Measurements from ENCODE around the gene DPF3.

The DPF3 gene

DNA sequence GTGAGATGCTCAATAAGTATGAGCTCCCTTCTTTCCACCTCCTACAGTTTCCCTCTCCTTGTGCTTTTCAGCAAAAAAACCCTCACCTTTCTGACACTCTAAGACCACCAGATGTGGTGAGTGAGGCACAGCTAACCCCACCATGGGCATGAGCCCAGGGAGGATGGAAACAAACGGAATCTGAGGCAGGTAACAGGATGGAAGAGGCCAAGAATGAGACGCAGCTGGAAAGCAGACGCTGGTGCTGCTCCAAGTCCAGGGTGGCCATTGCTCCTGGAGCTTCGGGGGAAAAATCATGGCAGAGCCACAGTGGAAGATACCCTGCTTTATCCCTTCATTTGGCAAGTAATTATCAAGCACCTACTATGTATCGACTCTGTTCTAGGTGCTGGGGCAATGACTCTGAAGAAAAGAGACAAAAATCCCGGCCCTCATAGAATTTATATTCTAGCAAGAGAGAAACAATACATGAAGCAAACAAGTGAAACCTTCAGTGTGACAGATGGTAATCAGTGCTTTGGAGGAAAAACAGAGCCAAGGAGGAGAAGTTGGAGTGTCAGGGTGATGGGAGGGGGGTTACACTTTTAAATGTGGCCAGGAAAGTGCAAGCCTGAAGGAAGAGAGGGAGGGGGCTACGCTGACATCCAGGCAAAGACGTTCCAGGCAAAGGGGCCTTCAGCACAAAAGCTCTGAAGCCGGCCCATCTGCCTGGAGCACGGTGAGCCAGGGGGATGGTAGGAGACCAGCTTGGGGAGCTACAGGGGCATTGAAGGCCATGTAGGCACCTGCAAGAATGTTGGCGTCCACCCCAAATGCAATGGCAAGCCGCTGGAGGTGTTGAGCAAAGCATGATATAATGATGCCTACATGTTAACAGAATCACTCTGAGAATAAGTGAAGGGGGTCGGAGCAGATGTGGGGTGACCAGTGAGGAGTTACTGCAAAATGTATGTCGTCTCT lies 154.2 kb downstream of the DPF3 start:
- DNase-seq: no peak

DNA sequence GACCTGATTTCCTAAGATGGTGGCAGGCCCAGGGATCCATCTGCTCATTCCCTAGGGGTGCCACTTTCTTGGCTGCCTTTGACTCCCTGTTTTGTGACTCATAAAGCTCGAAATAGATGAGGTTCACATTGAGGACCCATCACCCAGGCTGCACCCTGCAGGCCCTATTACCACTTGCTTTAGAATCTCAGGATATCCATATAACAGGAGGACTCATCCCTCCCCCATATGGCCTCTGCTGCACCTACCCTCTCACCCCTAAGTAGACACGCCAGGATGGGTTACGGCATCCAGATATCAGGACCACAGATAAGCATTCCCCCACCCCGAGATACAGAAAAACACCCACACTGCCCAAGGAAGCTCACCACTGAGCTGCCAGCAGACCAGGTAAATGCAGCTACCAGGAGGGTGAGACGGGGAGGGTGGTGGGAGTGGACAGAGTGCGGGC lies 155.7 kb downstream of the DPF3 start:
- no peak for DNase-seq

DNA sequence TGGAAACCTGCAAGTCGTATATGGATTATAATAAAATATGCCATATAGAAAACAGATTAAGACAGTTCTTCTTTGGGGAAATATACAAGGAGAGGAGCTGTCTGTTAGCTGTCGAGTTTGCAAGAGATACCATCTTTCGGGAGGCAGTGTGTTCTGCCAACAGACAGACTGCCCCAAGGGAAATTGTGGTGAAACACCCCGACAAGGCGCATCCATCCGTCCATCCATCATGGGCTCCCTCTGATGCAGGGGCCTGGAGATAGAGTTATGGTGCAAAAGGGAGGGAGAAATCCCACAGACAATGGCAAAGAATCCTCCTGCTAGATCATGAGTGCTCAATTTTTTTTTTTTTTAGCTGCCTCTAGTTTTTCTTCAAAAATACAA lies 156.3 kb downstream of the DPF3 start:
- DNase-seq: no peak

DNA sequence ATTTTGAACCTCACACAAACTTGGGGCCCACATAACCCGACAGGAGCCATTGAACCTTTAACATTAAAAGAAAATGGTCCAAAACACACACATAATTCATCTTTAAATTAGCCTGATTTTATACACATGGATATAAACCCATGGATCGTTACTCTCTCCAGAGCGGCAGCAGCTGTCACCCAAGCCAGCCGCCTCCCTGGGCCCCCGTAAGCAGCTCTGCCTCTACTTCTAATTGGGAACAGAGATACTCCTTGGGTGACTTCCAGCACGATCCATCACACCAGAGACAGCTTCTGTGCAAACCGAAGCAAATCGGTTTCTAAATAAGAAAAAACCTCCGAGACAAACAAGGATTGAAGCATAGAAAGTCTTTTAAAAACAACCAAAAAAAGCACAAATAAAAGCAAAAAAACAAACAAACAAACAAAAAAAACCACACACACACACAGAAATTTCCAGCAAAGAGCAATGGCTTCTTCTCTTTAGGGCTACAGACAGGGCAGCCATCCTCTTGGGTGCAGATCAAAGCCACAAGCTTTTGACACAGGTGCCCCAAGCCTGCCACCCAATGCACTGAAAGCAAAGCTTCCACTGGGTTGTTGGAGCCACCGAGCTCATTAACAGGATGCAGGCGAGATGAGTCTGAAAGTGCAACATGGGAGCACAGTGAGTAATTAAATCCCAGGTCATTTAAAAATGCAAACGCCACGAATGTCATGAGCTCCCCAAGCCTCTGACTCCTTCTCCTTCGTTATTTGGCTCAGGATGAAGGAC lies 156.9 kb downstream of the DPF3 start:
- DNase-seq: no peak

DNA sequence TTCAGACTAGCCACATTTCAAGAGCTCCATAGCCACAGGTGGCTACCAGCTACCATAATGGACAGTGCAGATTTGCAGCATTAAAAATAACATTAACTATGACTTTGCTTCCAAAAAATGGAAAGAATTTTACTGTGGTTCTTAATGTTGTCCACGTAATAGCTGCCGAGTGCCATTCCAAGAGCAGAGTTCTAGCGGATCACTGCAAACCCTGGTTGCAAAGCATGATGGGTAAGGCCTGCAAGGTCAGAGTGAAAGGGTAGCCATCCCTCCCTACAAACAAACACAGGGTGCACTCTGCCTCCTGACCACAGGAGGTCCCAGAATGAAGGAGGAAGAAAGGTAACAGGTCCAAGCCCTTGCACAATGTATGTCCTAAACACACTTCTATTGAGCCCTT lies 157.6 kb downstream of the DPF3 start:
- DNase-seq: no peak

DNA sequence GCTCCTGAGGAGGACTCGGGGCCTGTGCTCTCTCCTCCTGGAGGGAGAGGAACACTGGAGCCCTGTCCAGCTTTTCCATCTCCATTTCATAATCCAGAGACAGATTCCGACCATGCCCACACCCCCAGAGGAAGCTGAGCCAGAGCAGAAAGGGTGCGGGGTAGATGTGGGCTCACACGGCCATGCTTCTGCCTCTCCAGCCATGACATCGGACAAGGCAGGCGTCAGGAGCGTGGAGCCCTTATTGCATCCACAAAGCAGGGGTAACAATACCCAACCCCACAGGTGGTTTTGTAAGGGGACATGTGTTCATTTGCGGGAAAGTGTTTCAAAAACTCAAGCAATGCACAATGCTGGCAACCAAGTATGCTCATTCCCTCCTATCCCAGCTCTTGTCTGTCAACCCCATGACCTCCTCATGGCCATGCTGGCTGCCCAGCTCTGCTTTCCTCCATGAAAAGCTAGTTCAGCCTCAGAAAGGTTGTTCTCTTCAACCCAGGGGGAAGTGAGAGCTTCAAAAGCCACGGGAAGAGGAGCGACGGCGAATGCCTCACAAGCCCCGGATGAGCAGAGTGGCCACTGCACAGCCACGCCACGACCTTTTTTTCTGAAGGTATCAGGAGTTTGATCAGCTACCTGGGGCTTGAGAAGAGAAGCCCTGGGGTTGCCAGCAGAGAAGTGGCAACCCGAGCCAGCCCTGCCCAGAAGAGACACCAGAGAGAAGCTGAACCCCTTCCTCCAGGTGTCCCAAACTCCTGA lies 161.7 kb downstream of the DPF3 start:
- no peak for DNase-seq

DNA sequence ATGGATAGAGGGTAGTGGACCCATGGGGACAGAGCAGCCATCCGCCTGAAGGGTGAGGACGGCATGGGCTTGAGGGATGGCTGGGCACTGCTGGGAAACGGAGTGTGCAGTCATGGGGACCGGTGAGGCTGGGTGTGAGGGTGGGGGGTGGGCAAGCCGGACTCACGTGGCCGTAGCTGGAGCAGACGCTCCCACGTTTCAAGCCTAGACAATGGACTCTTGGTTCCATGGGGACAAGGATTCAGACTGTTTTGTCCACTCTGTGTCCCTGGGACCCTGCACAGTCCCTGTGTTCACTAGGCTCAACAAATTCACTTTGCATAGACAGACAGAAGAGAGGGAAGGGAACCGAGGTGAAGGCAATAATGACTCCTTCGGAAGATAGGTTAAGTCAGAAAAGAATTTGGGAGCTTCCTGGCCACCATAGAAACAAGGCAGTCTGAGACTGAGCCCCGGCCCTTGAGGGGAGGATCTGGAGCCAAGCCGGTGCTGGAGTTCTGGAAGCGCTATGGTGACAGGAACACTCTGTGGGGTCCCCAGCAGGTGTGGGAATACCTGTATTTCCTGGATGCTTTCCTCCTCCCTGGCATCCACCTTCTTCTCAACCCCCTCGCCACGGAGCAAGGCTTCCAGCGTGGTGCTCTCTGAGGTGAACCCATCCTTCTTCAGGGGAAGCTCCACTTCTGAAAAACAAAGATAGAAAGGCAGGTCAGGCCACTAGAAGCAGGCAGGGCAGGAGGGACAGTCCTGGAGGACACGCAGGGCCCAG lies 162.5 kb downstream of the DPF3 start:
- DNase-seq: no peak

DNA sequence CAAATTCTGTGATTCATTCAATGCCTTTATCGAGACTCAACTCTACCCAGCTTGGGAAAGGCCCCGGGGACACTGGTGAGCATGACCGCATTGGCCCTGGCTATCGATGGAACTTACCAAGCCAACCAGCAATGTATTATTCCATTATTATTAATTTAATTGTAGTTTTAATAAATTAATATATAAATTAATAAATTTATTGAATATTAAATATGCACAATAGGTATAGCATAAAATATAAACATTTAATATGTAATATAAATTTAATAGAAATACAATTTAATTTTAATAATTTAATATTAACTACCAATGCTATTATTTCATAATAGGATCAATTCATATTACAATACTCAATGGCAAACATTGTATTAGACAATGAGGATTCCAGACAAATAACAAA lies 163.4 kb downstream of the DPF3 start:
- DNase-seq: no peak

DNA sequence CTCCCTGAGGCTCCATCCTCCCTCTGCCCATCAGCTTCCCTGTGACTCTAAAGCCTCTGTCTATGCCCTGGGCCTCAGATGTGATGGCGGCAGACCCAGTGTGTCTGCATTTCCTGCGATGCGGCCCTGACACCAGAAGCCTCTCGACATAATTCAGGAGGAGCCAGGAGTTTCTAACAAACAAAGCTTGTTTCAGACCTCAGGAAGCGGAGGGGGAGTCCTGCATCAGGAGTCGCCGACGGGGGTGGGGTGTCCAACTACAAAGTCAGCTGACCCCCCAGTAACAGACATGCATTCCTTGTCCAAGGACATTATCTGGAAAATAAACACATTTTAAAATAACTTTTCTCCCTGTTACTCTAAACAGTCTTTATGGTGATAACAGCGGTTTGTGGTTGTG lies 167.5 kb downstream of the DPF3 start:
- DNase-seq: no peak

DNA sequence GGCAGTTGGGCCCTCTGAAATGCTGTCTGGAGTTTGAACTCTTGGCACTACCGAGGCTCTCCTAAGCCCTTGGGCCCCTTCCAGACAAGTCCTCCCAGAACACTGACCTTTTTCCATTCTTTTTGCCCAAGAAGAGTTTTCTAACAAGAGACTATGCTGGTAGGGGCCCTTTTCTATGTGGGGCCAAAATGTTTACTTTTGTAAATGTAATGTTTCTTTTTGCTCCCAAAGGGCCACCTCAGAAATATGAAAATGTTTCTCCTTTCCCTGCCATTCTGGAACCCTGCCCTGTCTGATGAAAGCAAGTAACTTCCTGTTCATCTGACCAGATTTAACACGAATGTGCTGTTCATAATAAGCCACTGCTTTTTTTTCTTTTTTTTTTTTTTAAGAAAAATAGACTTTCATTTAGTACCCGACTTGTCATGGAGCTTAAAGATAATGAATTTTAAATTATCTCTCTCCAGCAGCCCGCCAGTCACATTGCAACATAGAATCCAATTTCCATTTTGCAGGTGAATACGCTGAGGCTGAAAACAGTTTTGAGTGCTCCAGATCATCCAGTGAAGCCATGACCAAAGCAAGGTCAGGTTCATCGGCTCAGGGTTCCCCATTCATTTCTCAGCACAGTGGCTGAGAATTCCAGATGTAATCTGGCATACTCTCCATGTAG lies 169.9 kb downstream of the DPF3 start:
- no peak for DNase-seq

DNA sequence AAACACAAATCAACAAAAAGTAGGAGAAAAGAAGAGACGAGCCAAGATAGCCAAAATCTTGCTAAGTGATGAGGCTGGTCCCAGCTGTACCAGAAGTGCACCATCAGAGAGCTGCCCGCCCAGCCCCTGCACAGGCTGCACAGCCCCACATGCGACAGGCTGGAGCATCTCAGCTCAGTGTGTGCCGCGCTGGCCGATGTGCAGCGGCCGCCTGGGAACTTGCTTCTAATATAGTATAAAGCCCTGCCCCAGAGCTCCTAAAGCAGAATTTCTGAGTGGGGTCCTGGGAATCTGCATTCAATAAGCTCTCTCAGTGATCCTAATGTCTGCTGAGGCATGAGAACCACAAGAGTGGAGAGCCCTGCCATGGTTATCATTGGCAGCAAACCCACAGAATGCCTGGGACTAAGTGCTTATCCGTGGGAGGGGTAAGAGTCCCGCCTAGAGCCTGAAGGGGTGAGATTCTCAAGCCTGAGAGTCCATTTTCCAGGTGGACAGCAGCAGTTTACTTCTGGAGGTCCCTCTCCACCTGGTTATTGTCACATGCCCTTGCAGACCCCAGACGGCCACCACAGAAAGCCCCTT lies 171.6 kb downstream of the DPF3 start:
- no peak for DNase-seq

DNA sequence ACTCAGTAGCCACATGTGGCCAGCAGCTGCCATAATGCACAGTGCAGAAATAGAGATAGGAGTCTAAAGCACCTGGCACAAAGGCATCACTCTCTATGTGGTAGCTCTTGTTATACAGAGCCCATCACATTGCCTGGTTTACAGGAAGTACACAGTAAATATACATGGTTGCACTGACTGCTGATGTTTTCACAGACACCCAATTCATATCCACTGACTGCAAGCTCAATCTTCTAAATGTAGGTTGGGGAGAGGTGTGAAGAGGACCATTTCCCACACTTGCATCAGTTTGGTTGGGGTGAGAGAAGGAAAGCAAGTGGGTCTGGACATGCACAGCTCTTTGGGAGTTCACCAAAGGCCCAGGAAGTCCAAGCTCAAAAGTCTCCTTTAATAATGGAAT lies 172.8 kb downstream of the DPF3 start:
- no peak for DNase-seq

DNA sequence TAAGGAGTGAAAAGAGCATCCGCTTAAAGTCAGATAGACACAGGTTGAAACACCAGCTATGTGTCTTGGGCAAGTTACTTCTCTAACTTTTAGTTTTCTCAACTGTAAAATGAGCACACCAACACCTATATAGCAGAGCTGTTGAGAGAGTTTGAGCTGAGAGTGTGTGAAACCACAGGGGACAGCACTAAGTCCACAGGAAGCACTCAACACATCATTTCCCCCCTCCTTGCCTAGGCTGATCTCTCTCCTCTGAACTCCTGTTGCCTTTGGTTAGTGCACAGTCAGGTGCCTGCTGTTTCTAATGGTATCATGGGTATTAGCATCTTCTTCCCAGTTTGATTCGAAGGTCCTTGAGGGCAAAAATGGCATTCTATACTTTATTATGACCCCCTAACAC lies 176.7 kb downstream of the DPF3 start:
- DNase-seq: no peak

DNA sequence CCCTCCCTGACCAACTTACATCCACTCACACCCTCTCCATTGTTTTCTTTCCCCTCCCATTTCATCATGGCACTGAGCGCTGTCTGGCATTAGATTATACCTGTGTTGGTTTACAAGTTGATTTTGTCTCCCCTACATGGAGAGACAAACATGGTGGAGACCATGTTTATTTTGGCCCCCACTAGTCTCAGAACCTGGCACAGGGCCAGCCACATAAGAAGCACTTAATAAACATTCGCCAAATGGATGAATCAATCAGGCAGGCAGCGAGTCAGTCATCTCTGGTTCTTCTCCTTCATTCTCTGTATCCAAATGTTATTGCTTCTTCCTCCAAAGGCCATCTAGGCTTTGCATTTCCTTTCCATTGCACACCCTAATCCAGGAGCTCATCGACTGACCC lies 177.4 kb downstream of the DPF3 start:
- DNase-seq: no peak

DNA sequence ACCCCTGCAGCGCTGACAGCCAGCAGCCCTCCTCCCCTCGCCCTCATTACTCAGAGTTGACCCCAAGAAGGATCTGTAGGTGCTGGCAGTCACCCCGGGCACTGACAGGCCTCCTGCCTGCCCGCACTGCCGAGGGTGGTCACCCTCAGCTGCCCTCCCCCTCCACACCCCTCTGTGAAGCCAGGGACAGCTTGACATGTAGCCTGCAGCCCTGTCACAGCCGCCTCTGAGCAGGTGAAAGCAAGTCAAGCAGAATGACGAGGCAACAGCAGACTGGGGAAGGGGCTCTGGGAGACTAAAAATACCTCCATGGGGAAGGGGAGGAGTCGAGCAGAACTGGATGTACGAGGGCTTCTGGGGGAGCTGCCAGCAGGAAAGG lies 178.1 kb downstream of the DPF3 start:
- DNase-seq: no peak

DNA sequence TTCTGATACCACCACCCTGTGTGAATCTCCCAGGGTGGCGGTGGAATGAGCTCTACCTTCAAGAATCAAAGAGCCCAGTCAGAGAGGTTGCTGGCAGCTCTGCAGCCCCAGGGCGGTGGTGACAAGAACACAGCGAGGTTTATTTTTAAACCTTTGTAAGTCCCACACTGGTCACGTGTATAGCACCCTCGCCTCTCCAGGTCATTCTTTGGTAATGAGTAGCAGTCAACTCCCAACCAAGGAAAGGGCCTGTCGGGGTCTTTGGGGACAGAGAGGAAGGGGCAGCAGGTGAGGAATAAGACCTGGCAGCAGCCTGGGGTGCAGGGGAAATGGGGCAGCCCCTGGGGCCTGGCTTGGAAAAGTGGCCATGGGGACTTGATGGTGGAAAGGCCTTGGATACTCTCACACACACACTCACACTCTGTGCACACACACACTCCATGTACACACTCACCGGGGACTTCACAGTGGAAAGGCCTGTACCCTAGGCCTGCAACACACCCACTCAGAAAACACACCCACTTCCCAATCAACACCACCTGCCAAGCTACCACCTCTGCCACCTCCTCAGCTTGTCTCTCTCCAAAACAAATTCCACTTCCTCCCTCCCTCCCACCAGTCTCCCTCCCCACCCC lies 178.6 kb downstream of the DPF3 start:
- DNase-seq: no peak

DNA sequence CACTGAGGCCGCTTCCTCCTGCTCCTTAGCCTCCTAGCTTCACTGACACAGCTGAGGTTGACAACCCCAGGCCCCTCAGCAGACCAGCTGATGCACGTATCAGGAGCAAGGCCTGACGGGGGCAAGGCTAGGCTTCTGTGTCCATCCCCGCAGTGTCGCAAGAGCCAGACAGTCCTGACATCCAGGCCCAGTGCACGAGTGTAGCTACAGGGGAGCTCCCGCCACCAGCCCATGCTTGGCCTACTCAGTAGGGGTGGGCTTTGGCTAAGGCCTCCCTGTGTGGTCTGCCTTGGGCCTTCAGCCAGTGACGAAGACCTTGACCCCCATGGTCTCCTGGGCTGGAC lies 179.1 kb downstream of the DPF3 start:
- no peak for DNase-seq

DNA sequence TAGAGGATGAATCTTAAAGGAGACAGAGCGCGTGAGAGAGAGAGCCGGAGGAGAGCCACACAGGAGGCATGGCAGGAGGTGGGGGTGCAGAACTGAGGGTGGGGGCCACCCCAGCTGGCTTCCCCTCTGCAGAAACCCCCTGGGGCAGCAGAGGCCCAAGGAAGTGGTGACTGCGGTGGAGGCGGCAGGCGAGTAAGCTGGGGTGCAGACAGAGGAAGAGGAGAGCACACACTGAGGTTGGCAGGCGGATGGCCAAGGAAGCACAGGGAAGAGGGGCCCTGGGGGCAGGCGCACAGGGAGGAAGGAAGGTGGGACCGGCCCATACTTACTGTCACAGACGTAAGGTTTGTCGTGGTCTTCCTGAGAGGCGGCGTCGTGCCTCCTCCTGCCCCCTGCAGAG lies 179.8 kb downstream of the DPF3 start:
- no peak for DNase-seq

DNA sequence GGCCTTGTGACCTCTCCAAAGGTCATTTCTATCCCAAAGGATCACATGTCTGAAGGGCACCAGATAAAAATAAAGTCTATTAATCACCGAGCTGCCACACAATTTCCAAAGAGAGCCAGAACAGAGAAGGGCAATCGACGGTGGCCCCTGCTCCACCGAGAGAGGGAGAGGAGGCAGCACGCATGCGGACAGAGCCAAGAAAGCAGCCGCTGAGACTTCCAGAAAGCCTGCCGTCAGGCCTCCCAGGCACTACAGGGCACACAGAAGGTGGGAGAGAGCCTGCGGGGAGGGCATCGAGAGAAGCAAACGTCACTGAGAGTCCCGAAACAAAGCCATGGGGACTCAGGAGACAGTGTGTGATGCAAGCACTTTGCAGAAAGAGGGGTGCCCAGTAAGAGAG lies 182.0 kb downstream of the DPF3 start:
- no peak for DNase-seq

DNA sequence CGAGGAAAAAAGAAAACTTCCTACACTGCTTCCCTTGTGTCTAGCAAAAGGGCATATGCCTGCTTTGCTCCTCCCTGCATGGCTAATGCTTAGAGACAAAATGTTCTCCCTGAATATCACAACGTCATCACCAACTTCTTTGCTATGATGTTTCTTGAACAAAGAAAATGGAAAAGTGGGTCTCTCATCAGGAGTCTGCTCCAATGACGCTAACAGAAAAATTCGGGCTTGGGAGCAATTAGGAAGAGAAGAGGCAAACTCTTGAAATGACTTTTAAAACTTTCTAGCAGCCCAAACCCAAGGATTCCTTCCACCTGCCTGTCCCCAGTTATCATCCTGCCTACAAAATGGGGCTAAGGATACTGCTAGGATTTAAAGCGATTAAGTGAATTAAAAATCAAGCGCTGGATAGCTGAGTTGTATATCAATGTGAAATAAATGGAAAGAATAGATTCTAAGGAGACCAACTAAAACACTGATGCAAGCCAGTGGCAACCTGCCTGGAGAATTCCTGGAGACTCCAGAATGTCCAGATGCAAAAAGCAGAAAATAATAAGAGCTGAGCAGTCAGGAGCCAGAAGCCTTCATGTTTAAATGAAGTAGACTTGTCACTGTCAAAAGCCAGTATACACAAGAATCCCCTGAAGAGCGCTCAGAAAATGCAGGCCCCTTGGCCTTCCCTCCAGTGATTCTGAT lies 183.8 kb downstream of the DPF3 start:
- no peak for DNase-seq
